SJCRH30 (cell line): ENCODE results near the gene PTPN5. TPM values are rescaled to one million over a fixed set of nuclear protein-coding genes. Genes with fewer than 3 reads are reported as not detected.
A peak's percentile ranks its signal among the peaks of the same experiment; 100 is the strongest.

Experiments used
- DNase-seq, 2 experiments: peaks; one replicate each; pipeline ENCODE4 v3.0.0-alpha.2; 2015 to 2020
- H3K27ac ChIP-seq: fragments of 250-450 bp; sonication (Bioruptor Pico); 2 replicates; pipeline ENCODE4 v1.5.1; 2020; ENCODE audit warnings: mild to moderate bottlenecking, moderate library complexity
- H3K27me3 ChIP-seq: fragments of 250-450 bp; sonication (Bioruptor Pico); 2 replicates; pipeline ENCODE4 v1.5.1; 2020; ENCODE audit warnings: mild to moderate bottlenecking, moderate library complexity
- H3K36me3 ChIP-seq: fragments of 250-450 bp; sonication (Bioruptor Pico); 2 replicates; pipeline ENCODE4 v1.5.1; 2020; ENCODE audit warnings: mild to moderate bottlenecking, moderate library complexity
- H3K4me1 ChIP-seq: fragments of 250-450 bp; sonication (Bioruptor Pico); 2 replicates; pipeline ENCODE4 v1.5.1; 2020; ENCODE audit warnings: mild to moderate bottlenecking, moderate library complexity
- H3K4me3 ChIP-seq: fragments of 250-450 bp; sonication (Bioruptor Pico); 2 replicates; pipeline ENCODE4 v1.5.1; 2020; ENCODE audit warnings: mild to moderate bottlenecking, moderate library complexity
- H3K9me3 ChIP-seq: fragments of 250-450 bp; sonication (Bioruptor Pico); replicated peaks from 2 replicates; pipeline ENCODE4 v1.5.1; 2020; ENCODE audit warnings: mild to moderate bottlenecking, moderate library complexity
- total RNA-seq: library from RNA; depleted of rRNA; stranded (reverse); fragments of >200 nt; shearing (Covaris generic); gene quantifications from 2 replicates; pipeline ENCODE4 v1.2.3, GENCODE V29; 2014

Gene PTPN5
- total RNA-seq, 1 experiment from 2014 or later: not detected

DNA sequence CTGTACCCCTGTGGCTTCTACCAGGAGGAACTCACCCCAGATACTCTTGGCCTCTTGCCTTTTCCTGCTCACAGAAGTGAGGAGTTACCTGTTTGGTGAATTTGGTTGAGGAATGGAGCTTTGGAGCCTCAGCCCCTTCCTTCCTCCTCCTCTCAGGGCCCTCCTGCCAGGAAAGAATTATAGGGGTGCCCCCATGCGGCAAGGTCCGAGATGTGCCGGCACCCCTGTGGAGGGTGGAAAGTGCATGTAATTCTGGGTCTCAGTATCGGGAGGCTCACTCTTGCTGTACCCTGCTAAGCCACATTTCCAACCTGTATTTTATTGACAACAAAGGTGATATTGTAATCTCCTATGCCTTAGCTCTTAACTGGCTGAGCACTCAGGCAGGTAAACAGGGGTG lies 51.9 kb downstream of the PTPN5 start:
- no peaks in the 10 kb centered on the region for H3K4me1 ChIP-seq
- no peak overlapping the region for H3K27ac ChIP-seq
- H3K4me3 ChIP-seq: no peak overlapping the region
- peaks cover 17% of the 10 kb centered on the region for H3K27me3 ChIP-seq
- no peaks in the 10 kb centered on the region for H3K9me3 ChIP-seq
- no peaks in the 10 kb centered on the region for H3K36me3 ChIP-seq
- no peak for DNase-seq

DNA sequence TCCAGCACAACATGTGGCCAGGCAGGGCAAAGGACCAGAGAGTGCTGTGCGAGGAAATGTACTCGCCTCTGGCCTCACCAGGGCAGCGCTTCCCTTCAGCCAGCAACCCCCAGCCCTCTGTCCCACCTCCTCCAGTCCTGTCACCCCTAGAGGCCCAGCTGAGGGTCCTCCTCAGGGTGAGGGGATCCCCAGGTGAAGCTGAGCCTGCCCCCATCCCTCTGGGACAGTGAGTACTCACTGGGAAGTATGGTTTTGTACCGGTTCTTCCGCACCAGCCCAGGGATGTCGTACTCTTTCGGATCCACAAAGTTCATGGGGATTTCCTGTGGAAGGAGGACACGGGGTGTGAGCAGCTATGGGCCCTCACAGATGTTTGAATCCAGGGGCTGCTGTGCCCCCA lies 54.0 kb downstream of the PTPN5 start:
- no peaks in the 10 kb centered on the region for H3K36me3 ChIP-seq
- H3K27me3 ChIP-seq: peaks cover 6% of the 10 kb centered on the region; the same call in 1 of the 2 replicates
- DNase-seq: no peak
- H3K27ac ChIP-seq: no peak overlapping the region
- no peak overlapping the region for H3K4me3 ChIP-seq
- H3K9me3 ChIP-seq: no peaks in the 10 kb centered on the region
- H3K4me1 ChIP-seq: no peaks in the 10 kb centered on the region

DNA sequence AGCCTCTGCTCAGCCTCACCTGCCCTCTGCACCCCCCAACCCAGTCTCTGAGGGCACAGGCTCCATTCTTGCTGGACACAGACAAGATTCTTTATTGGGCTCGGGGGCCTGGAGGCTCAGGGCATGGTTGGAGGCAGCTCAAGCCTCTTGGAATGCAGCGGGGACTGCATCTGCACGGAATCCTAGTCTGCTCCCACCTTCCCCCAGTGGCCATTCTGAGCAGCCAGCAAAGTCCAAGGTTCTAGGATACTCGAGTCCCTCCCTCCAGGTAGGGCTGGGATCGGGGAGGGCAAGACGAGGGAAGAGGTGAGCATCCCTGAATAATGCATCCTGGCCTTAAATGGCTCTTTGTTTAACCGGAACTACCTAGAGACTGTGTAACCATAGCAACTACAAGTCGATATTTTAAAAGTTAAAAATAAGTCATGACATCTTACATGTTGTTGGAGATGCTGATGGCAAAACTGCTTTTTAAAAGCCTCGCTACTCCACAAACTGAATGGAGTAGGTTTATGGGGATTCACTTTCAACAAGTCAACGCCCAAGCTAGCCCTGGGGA lies 54.9 kb downstream of the PTPN5 start:
- no peaks in the 10 kb centered on the region for H3K4me1 ChIP-seq
- no peaks in the 10 kb centered on the region for H3K9me3 ChIP-seq
- no peaks in the 10 kb centered on the region for H3K36me3 ChIP-seq
- peaks cover 3% of the 10 kb centered on the region; the same call in 1 of the 2 replicates for H3K27me3 ChIP-seq
- DNase-seq: no peak
- H3K4me3 ChIP-seq: no peak overlapping the region
- no peak overlapping the region for H3K27ac ChIP-seq

DNA sequence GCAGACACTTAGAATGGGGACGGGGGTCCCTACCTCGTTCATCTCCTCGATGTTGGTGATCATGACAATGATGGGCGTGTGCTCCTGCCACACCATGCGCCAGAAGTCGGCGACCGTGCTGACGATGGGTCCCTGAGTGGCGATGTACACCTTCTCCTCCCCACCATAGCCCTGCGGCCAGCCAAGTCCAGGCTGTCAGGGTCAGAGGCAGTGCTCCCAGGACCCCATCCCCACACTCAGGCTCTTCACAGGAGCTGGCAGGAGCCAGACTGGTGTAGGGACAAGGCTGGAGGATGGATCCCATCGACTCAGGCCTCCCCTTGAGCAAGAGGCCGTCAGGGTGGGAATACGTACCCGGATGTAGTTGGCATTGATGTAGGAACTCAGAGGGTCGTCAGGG lies 58.4 kb downstream of the PTPN5 start:
- Histone ChIP-seq H3K4me1 (no peaks in the 10 kb centered on the region), H3K9me3 (no peaks in the 10 kb centered on the region), H3K27me3 (no peaks in the 10 kb centered on the region; the same call in 1 of the 2 replicates), H3K4me3 (no peak overlapping the region), H3K36me3 (no peaks in the 10 kb centered on the region), H3K27ac (no peak overlapping the region)
- DNase-seq: no peak

DNA sequence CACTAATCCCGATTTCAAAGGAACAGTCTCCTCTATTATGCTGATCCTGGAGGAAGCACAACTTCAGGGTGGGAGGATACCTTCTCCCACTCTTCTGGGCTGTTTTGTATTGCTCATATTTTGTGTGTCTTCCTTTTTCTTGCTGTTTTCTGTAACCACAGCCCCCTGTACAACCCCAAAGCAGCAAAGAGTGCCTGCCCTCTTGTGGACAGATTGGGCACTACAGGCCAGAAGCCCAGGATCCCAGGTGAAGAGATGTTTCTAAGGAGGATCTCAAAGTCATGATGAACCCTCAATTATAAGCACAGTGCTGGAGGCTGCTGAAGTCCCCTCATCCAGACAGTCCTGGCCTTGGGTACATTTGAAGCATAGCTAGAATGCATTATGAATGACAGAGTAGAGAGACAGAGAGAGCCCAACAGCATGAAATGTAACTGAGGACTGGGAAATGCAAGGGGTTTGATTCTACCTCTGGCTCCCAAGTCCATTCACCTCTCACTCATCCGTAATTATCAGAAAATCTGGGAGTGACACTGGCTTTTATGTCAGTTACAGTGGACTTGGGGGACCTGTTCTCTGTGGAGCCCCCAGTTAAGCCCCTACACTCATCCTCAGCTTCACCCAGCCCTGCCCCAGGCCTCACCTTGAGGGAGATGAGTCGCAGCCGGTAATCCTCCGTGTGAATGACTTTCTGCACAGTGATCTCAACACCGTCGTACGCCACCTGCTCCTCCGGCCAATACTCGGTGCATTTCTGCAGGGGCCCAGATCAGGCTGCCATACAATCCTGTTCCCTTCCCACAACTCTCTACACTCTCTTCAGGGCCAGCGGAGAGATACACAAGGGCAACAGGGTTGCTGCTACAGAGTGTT lies 59.4 kb downstream of the PTPN5 start:
- no peaks in the 10 kb centered on the region; the same call in 1 of the 2 replicates for H3K27me3 ChIP-seq
- DNase-seq: peak; percentile 39 to 83
- H3K9me3 ChIP-seq: no peaks in the 10 kb centered on the region
- no peaks in the 10 kb centered on the region for H3K36me3 ChIP-seq
- H3K4me1 ChIP-seq: peaks cover 8% of the 10 kb centered on the region
- H3K27ac ChIP-seq: no peak overlapping the region
- no peak overlapping the region for H3K4me3 ChIP-seq

DNA sequence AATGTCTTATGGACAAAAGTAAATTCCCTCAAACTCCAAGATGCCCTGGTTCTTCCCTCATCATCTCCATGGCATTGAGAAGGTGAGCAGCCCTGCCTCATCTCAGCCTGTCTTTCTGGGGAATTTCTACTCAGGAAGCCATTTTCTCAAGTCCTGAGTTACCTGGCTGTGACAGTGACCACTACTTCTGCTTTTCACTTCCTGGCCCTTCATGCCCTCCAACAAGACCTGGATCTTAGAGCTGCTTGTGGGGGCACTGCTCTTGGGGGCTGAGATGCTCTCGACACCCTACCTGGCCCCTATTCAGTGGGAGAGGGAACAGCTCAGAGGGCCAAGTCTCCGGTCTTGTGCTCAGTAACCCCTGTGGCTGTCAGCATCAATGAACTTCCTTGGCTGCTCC lies 60.2 kb downstream of the PTPN5 start:
- Histone ChIP-seq H3K4me1 (peaks cover 15% of the 10 kb centered on the region), H3K36me3 (no peaks in the 10 kb centered on the region), H3K4me3 (no peak overlapping the region), H3K27me3 (no peaks in the 10 kb centered on the region; the same call in 1 of the 2 replicates), H3K9me3 (no peaks in the 10 kb centered on the region), H3K27ac (no peak overlapping the region)
- DNase-seq: no peak

DNA sequence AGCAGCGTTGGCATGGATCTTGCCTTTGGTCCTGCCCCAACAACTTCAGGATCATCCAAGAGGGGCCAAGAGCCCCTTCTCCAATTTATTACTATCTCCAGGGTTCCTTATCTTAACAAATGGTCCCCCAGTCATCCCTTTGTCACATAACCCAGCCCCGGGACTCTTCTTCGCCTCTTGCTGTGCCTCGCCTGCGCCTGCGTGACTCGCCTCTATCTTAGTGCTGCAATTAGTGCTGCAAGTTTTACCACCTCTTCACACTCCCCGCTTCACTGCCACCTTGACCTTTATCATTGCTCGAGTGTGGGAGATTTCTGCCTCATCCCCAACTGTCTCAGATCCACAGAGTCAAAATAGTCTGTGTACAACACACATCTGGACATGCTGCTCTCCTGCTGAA lies 61.6 kb downstream of the PTPN5 start:
- Histone ChIP-seq H3K4me3 (no peak overlapping the region), H3K4me1 (peaks cover 24% of the 10 kb centered on the region), H3K9me3 (no peaks in the 10 kb centered on the region), H3K36me3 (no peaks in the 10 kb centered on the region), H3K27me3 (no peaks in the 10 kb centered on the region; the same call in 1 of the 2 replicates), H3K27ac (no peak overlapping the region)
- DNase-seq: no peak

DNA sequence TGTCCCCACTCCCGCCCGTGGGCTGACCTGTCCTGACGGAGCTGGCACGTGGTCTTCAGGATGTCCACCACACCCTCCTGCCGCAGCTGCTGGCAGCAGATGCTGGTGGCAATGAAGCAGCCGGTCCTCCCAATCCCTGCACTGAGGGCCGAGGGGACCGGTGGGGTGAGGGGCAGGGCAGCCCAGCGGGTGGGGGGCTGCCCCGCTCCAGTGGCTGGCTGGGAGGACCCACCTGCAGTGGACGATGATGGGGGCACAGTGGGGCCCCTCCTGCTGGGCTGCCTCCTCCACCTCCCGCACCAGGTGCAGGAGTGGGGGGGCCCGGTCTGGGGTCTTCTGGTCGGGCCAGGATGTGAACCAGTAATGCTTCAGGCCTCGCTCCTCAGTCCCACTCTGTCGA lies 62.2 kb downstream of the PTPN5 start:
- DNase-seq: no peak
- Histone ChIP-seq H3K4me3 (no peak overlapping the region), H3K4me1 (peaks cover 24% of the 10 kb centered on the region), H3K27ac (no peak overlapping the region), H3K27me3 (no peaks in the 10 kb centered on the region; the same call in 1 of the 2 replicates), H3K9me3 (no peaks in the 10 kb centered on the region), H3K36me3 (no peaks in the 10 kb centered on the region)

DNA sequence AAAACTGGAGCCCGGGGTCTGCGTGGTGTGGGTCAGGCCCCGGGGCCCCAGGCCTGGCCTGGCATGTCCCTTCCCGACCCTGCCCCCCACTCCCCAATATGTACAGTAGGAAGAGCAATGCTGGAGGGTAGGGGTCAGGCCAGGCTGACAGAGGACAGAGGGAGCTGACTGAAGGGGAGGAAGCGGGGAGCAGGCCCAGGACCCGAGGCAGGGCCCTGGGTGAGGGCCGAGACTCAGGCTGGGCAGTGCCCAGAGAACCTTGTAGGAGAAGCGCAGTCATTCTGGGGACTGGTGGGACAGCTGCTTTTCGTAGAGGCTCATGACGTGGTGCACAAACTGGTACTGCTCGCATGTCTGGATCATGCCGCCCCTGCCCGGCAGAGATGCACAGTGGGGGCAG lies 62.9 kb downstream of the PTPN5 start:
- H3K4me3 ChIP-seq: no peak overlapping the region
- no peaks in the 10 kb centered on the region for H3K9me3 ChIP-seq
- no peaks in the 10 kb centered on the region for H3K36me3 ChIP-seq
- peaks cover 26% of the 10 kb centered on the region for H3K4me1 ChIP-seq
- no peaks in the 10 kb centered on the region; the same call in 1 of the 2 replicates for H3K27me3 ChIP-seq
- H3K27ac ChIP-seq: no peak overlapping the region
- DNase-seq: no peak

DNA sequence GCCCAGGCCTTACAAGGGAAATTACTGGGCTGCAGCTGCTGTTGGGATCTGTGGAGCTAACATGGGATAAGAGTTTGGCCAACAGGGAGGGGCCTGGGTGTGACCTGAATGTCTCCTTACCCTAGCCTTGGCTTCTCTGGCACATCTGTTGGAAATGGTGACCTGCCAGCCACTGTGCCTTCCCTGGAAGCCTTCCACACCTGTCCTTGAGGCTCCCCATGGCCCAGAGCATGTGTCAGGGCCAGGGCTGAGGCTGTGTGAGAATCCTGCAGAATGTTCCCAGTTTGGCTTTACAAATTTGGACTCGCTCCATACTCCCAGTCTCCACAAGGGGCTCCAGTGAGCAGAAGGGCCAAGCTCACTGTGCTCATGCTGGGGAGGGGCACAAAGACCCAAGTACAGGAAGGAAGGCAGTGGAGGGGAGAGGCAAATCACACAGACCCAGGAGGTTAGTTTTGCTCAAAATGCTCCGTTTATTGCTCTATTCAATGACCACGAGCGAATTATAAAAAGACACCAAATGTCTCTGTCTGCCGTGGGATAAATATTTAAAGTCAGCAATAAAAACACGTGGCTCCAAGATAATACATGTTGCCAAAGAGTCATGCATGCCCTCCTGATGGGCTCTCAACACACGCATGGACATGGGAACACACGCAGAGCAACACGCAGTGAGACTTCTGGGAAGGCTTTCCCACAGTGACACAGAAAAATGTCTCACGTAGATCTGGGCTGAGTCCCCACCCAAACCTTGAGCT lies 63.9 kb downstream of the PTPN5 start:
- no peak overlapping the region for H3K27ac ChIP-seq
- H3K36me3 ChIP-seq: no peaks in the 10 kb centered on the region
- H3K9me3 ChIP-seq: no peaks in the 10 kb centered on the region
- no peaks in the 10 kb centered on the region for H3K27me3 ChIP-seq
- no peak overlapping the region for H3K4me3 ChIP-seq
- H3K4me1 ChIP-seq: peaks cover 34% of the 10 kb centered on the region
- peak; percentile 74 to 90 for DNase-seq

DNA sequence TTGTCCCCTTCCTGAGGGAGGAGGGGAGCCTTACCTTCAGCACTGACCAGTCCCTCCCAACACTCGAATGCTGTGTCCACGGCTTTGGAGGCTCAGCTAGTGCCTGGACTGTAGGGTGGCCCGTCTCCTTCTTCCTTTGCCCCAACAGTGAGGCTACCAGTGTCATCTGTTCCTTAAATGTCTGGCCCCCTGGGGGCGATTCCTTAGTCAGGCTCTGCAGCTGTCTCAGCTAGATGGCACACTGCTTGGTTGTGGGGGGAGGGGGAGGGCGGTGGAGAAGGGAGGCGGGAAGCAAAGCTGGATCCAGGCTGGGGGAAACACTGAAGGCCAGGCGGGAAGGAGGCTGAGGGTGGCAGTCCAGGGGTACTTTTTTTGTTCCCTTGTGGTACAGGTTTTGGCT lies 65.6 kb downstream of the PTPN5 start, which contains the start of gene IGSF22:
IGSF22 (minus strand) TSS at position 149 of the 400 bp plus-strand sequence. CDS start 1,952 bp downstream, outside the sequence.
- Histone ChIP-seq H3K9me3 (no peaks in the 10 kb centered on the region), H3K27ac (peak within 1 kb of the TSS; percentile 23; the same call in 1 of the 2 replicates), H3K4me3 (no peak within 1 kb of the TSS), H3K4me1 (peaks cover 34% of the 10 kb centered on the region), H3K27me3 (no peaks in the 10 kb centered on the region), H3K36me3 (no peaks in the 10 kb centered on the region)
- peak; percentile 85 to 89 for DNase-seq

DNA sequence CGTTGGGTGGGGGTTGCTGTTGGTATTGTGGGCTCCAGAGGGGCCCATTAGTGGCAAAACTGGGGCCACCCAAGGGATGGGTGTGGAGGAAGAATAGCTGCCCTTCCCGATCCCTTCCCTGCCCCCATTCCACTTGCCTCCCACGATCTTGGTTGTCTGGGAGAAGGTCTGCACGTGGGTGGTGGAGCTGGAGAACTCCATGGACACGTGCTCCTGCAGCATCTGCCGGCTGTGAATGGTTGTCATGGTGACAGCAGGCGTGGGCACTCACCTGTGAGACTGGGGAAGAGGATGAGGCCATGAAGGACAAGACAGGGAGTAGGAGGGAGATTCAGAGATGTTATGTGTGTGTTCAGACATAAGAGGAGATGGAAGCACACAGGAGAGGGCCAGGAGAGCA lies 67.6 kb downstream of the PTPN5 start:
- DNase-seq: no peak
- Histone ChIP-seq H3K4me1 (peaks cover 34% of the 10 kb centered on the region), H3K9me3 (no peaks in the 10 kb centered on the region)

DNA sequence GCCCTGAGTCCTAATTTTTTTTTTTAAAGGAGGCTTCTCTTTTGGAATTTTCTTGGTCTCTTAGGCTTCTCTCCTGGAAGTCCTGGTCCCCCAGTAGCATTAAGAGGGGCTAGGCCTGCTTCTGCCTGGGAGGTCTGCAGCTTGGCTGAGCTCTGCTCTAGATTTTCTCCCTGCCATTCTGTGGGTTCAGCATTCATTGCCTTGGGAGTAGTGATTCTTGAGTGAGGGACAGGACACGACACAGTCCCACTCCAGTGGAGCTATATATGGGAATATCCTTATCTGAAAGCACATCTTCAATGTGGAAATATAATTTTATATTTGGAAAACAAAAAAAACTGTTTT lies 69.3 kb downstream of the PTPN5 start:
- H3K4me3 ChIP-seq: no peak overlapping the region
- DNase-seq: no peak
- no peaks in the 10 kb centered on the region for H3K36me3 ChIP-seq

More for the DNA sequence above, 67.6 kb downstream of the PTPN5 start:
- Histone ChIP-seq H3K36me3 (no peaks in the 10 kb centered on the region), H3K27ac (no peak overlapping the region), H3K4me3 (no peak overlapping the region), H3K27me3 (no peaks in the 10 kb centered on the region)

DNA sequence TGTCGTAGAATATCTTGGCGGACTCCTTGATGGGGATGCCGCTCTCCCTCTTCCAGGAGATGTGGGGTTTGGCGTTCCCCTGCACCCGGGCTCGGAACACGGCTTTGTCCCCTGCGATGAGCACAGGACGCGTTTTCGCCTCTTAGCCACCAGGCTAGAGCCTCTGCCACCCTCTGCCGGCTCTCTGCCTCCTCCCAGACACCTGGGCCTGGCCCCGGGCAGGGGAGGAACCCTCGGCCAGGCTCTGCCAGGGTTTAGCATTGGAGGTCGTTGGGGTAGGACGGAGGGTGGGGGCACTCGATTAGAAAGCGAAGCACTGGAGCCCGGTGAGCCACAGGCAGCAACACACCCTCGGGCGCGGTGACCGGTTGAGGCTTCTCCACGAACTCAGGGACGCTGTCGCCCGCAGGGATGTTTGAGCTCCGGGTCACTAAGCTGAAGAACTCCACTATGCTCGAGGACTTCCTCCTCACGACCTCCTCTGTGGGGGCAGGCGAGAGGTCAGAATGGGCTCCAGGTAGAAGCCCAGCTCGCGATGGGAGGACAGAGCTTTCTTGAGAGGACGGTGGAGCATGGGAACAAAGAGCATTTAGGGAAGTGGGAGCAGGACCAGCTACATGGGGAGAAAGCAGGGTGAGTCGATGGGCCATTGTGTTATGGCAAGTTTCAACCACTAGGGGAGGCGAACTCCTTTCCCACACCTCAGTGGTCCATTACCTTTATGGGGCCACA lies 69.9 kb downstream of the PTPN5 start:
- no peak overlapping the region for H3K4me3 ChIP-seq
- H3K4me1 ChIP-seq: peaks cover 21% of the 10 kb centered on the region
- no peaks in the 10 kb centered on the region; the same call in 1 of the 2 replicates for H3K27me3 ChIP-seq
- no peaks in the 10 kb centered on the region for H3K36me3 ChIP-seq
- no peaks in the 10 kb centered on the region for H3K9me3 ChIP-seq
- no peak overlapping the region for H3K27ac ChIP-seq
- peak in 1 of 2 experiments; percentile 46 for DNase-seq

More for the DNA sequence above, 69.3 kb downstream of the PTPN5 start:
- no peaks in the 10 kb centered on the region; the same call in 1 of the 2 replicates for H3K27me3 ChIP-seq
- H3K27ac ChIP-seq: no peak overlapping the region
- H3K4me1 ChIP-seq: peaks cover 27% of the 10 kb centered on the region
- H3K9me3 ChIP-seq: no peaks in the 10 kb centered on the region
